Chondrocyte (in vitro differentiated cells): ENCODE results near the gene CHST12. TPM values are rescaled to one million over a fixed set of nuclear protein-coding genes. Genes with fewer than 3 reads are reported as not detected.

ENCODE experiments used
- DNase-seq: peaks from one replicate; pipeline ENCODE4 v3.0.0; 2021; ENCODE audit warnings: mixed read lengths, low spot score
- H3K27ac Mint-ChIP-seq: one replicate; pipeline ENCODE4 v1.8.0; 2021; ENCODE audit warnings: mild to moderate bottlenecking, moderate library complexity, mixed read lengths; ENCODE audit not compliant: unreplicated experiment
- H3K27me3 Mint-ChIP-seq: 2 replicates; pipeline ENCODE4 v1.8.0; 2021; ENCODE audit warnings: low read depth, mixed read lengths
- H3K36me3 Mint-ChIP-seq: 2 replicates; pipeline ENCODE4 v1.8.0; 2021; ENCODE audit warnings: low read depth, mixed read lengths
- H3K4me1 Mint-ChIP-seq: 2 replicates; pipeline ENCODE4 v1.8.0; 2021; ENCODE audit warnings: low read depth, mild to moderate bottlenecking, mixed read lengths
- H3K4me3 Mint-ChIP-seq: one replicate; pipeline ENCODE4 v1.8.0; 2021; ENCODE audit warnings: mild to moderate bottlenecking, moderate library complexity, mixed read lengths; ENCODE audit not compliant: unreplicated experiment
- H3K9me3 Mint-ChIP-seq: 2 replicates; pipeline ENCODE4 v1.8.0; 2021; ENCODE audit warnings: low read depth, mixed read lengths
- total RNA-seq: library from RNA; stranded (reverse); gene quantifications from 3 replicates; pipeline ENCODE4 v1.2.1, GENCODE V29; 2021
- TF ChIP-seq, protein P1 (sequence below): fragments of 200-600 bp; sonication (generic); IDR thresholded peaks from 2 replicates; pipeline ENCODE4 v1.5.0; 2021; ENCODE audit warnings: antibody characterized with exemption, mild to moderate bottlenecking, moderate library complexity

CHST12 gene
- total RNA-seq, 1 donor from 2014 or later, result 22.4 TPM

DNA sequence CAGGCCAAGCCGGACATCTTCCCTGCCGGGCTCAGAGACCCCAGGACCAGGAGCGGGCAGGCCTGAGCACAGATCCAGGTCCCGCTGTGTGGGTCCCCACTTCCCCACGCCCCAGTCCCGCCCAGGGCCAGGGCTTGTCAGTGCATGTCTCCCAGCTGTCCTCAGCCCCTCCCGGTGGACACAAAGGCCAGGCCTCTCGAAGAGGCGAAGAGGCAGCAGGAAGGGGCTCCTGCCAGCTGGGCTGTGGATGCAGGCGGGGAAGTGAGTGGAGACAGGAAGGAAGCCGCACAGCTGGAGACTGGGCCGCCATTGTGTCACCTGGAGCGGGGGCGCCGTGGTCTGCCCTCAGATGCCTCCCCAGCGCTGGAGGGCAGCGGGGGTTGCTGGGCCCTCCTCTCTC lies 68.0 kb downstream of the CHST12 start:
- Mint-ChIP-seq H3K36me3 (no peaks in the 10 kb centered on the region), H3K27ac (no peak overlapping the region), H3K4me1 (peaks cover 15% of the 10 kb centered on the region), H3K9me3 (no peaks in the 10 kb centered on the region), H3K4me3 (no peak overlapping the region), H3K27me3 (peaks cover 2% of the 10 kb centered on the region)
- TF ChIP-seq, protein P1, sequence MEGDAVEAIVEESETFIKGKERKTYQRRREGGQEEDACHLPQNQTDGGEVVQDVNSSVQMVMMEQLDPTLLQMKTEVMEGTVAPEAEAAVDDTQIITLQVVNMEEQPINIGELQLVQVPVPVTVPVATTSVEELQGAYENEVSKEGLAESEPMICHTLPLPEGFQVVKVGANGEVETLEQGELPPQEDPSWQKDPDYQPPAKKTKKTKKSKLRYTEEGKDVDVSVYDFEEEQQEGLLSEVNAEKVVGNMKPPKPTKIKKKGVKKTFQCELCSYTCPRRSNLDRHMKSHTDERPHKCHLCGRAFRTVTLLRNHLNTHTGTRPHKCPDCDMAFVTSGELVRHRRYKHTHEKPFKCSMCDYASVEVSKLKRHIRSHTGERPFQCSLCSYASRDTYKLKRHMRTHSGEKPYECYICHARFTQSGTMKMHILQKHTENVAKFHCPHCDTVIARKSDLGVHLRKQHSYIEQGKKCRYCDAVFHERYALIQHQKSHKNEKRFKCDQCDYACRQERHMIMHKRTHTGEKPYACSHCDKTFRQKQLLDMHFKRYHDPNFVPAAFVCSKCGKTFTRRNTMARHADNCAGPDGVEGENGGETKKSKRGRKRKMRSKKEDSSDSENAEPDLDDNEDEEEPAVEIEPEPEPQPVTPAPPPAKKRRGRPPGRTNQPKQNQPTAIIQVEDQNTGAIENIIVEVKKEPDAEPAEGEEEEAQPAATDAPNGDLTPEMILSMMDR, result no peak
- no peak for DNase-seq

DNA sequence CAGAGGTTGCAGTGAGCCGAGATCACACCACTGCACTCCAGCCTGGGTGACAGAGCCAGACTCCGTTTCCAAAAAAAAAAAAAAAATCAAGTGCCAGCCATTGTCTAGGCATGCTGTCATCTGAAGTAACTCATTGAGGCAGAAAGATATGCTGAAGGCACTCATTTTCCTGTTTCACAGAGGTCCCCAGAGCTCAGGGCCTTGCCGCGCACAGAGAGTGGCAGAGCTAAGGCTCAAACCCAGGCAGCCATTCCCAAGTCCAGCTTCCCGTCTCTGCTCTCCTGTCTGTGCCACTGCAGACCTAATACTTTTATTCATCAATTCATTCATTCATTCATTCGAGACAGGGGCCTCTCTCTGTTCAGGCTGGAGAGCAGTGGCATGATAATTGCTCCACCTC lies 69.3 kb downstream of the CHST12 start:
- DNase-seq, result no peak
- Mint-ChIP-seq H3K4me1 (peaks cover 15% of the 10 kb centered on the region), H3K4me3 (no peak overlapping the region), H3K36me3 (no peaks in the 10 kb centered on the region), H3K9me3 (no peaks in the 10 kb centered on the region), H3K27me3 (peaks cover 2% of the 10 kb centered on the region), H3K27ac (no peak overlapping the region)
- TF ChIP-seq, protein P1, result no peak

DNA sequence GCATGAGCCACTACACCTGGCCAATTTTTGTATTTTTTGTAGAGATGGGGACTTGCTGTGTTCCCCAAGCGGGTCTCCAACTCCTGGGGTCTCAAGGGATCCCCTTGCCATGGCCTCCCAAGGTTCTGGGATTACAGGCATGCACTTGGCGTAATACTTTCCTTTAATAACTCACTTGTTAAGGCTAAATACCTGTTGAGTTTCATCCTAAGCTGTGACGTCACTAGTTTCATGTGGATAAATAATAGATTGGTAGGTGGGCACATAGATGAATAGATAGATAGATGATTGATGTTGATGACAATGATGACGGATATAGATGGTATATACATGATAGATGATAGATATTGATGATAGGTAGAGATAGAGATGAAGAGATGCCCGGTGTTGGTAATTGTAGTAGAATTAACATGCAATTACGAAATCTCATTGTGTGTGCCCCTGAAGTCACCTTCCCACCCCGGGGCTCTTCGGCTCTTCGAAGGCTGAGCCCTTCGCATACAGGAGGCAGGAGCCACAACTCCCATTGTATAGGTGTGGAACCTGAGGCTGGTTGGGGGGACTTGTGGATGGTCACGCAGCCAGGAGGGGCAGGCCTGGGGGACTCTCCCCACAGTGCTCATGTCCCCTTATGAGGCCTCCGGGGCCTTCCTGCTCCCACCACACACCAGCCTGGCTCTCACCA lies 70.2 kb downstream of the CHST12 start:
- TF ChIP-seq, protein P1, result no peak
- Mint-ChIP-seq H3K9me3 (no peaks in the 10 kb centered on the region), H3K4me3 (no peak overlapping the region), H3K27ac (no peak overlapping the region), H3K36me3 (no peaks in the 10 kb centered on the region), H3K27me3 (peaks cover 2% of the 10 kb centered on the region), H3K4me1 (peaks cover 19% of the 10 kb centered on the region)
- DNase-seq, result no peak

DNA sequence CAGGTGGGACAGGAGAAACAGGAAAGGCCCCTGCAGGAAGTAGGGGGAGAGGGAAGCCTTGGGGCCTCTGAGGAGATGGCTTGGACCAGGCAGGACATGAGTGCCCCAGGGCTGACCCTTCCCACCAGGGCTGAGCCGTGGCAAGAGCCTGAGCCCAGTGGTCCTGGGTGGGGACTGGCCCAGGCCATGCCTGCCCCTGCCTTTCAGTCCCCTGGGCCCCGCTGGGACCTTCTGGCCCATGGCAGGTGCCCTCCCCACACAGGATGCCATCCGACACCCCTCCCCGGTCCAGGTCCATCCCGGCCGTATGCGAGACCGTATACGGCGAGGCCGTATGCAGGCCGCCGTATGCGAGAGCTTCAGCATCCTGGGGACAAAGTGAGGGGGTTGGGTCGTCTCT lies 70.8 kb downstream of the CHST12 start:
- DNase-seq, result no peak

DNA sequence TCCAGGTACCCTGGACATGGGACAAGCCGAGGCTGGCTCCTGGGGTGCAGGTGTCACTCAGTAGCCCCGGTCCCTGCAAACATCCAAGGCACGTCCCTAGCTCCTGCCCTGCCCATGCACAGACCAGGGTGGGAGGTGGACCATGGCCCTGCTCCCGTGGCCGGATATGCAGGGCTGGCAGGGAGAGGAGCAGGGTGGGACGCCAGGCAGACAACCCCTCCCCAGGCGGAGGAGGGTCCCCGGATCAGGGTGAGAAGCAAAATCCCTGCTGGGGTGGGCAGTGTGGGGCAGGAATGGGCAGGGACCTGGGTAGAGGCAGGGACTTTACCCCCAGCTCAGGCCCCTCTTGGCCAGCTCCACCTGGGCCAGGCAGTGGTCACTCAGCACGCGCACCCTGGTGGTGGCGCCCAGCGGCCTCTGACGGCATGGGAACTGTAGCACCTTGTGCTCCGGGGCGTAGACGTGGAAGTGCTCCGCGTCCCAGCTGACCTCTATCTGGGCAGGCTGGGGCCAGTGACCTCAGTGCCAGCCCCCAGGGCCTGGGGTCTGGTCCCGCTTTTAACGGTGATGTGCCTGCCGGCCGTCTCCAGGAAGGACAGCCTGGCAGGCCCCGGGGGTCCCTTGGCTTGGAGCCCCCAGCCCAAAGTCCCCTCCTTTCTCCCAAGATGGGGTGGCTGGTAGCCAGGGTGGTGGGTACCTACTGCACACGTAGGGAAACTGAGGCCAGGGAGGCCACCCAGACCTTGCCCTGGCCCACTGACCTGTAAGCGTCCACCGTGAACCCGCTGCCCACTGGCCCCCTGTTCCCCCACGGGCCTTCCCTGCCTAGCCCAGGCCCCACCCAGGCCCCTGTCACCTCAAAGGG lies 71.6 kb downstream of the CHST12 start:
- H3K4me1 Mint-ChIP-seq, result peaks cover 26% of the 10 kb centered on the region
- peak; percentile 90 for DNase-seq

More for the DNA sequence above, 70.8 kb downstream of the CHST12 start:
- Mint-ChIP-seq H3K36me3 (no peaks in the 10 kb centered on the region), H3K27me3 (peaks cover 2% of the 10 kb centered on the region), H3K4me1 (peaks cover 22% of the 10 kb centered on the region), H3K9me3 (no peaks in the 10 kb centered on the region), H3K4me3 (no peak overlapping the region), H3K27ac (no peak overlapping the region)
- TF ChIP-seq, protein P1, result no peak

More for the DNA sequence above, 71.6 kb downstream of the CHST12 start:
- Mint-ChIP-seq H3K27me3 (peaks cover 5% of the 10 kb centered on the region), H3K4me3 (no peak overlapping the region), H3K9me3 (no peaks in the 10 kb centered on the region), H3K27ac (no peak overlapping the region), H3K36me3 (no peaks in the 10 kb centered on the region)
- TF ChIP-seq, protein P1, result no peak
